Muscle of leg (tissue), 11 donors: Measurements from ENCODE around the gene KCTD16. TPM values are rescaled to one million over a fixed set of nuclear protein-coding genes. Genes with fewer than 3 reads are reported as not detected.

Experiments used
- DNase-seq: peaks from one replicate; pipeline ENCODE4 v3.0.0; 2013
- H3K27ac ChIP-seq: one replicate; pipeline ENCODE4 v1.5.1; 2013; ENCODE audit warnings: mild to moderate bottlenecking, low read length, control low read depth
- H3K27me3 ChIP-seq: one replicate; pipeline ENCODE4 v1.6.1; 2013; ENCODE audit warnings: low read length; ENCODE audit not compliant: control insufficient read depth, insufficient read depth
- H3K36me3 ChIP-seq: one replicate; pipeline ENCODE4 v1.6.1; 2013; ENCODE audit warnings: low read length; ENCODE audit not compliant: control insufficient read depth, insufficient read depth
- H3K4me1 ChIP-seq: one replicate; pipeline ENCODE4 v1.6.1; 2013; ENCODE audit warnings: low read length; ENCODE audit not compliant: control insufficient read depth, insufficient read depth
- H3K4me3 ChIP-seq: one replicate; pipeline ENCODE4 v1.5.1; 2013; ENCODE audit warnings: low read length, control low read depth
- H3K9me3 ChIP-seq: replicated peaks from 2 replicates; pipeline ENCODE4 v1.6.1; 2013; ENCODE audit warnings: low read depth, low read length; ENCODE audit not compliant: control insufficient read depth
- WGBS: methylation state at CpG from one replicate; pipeline ENCODE4 v1.1.5; 2013; ENCODE audit warnings: missing lambda C conversion rate; ENCODE audit not compliant: insufficient coverage; 5-methylcytosine and 5-hydroxymethylcytosine counted together
- polyA plus RNA-seq, 8 donors: library from polyadenylated mRNA; unstranded; fragments of 120-200 nt; gene quantifications; one replicate each; pipeline versions ENCODE4 v1.2.1 to v1.2.3, GENCODE V29; 2013; ENCODE audit warnings: inconsistent platforms in 1 of 8, low replicate concordance in 1 of 8; ENCODE audit not compliant: insufficient read length in 8 of 8, insufficient read depth in 1 of 8
- total RNA-seq: library from RNA; stranded (reverse); fragments of 120-200 nt; gene quantifications from one replicate; pipeline ENCODE4 v1.2.4, GENCODE V29; 2013

Gene KCTD16
- total and polyA plus RNA-seq, 9 donors: 0.04 to 0.16 (median 0.08) TPM

- no peaks in the 10 kb centered on the region for H3K9me3 ChIP-seq
Measured at GRCh38 chr5:144385597-144385996, 214.9 kb downstream of the KCTD16 start.

GRCh38 chr5:144386315-144386714 is 215.6 kb downstream of the KCTD16 start:
- Histone ChIP-seq H3K4me3 (no peak overlapping the region), H3K36me3 (no peaks in the 10 kb centered on the region), H3K4me1 (no peaks in the 10 kb centered on the region), H3K27ac (no peak overlapping the region), H3K27me3 (no peaks in the 10 kb centered on the region), H3K9me3 (no peaks in the 10 kb centered on the region)
- DNase-seq: no peak
- WGBS: no CpG with 5 or more reads among the region's 1 CpG

More at GRCh38 chr5:144385597-144385996, 214.9 kb downstream of the KCTD16 start:
- no peaks in the 10 kb centered on the region for H3K4me1 ChIP-seq
- no peaks in the 10 kb centered on the region for H3K36me3 ChIP-seq
- no CpG with 5 or more reads among the region's 1 CpG for WGBS
- no peak overlapping the region for H3K4me3 ChIP-seq
- no peak overlapping the region for H3K27ac ChIP-seq
- no peaks in the 10 kb centered on the region for H3K27me3 ChIP-seq
- no peak for DNase-seq

GRCh38 chr5:144390133-144390532 is 219.5 kb downstream of the KCTD16 start:
- Histone ChIP-seq H3K4me3 (no peak overlapping the region), H3K27me3 (no peaks in the 10 kb centered on the region), H3K36me3 (no peaks in the 10 kb centered on the region), H3K4me1 (no peaks in the 10 kb centered on the region), H3K27ac (no peak overlapping the region), H3K9me3 (no peaks in the 10 kb centered on the region)
- WGBS: no CpG with 5 or more reads among the region's 1 CpG
- DNase-seq: no peak

- Histone ChIP-seq H3K27me3 (no peaks in the 10 kb centered on the region), H3K4me1 (no peaks in the 10 kb centered on the region), H3K36me3 (no peaks in the 10 kb centered on the region), H3K4me3 (no peak overlapping the region), H3K9me3 (no peaks in the 10 kb centered on the region), H3K27ac (no peak overlapping the region)
- no CpG with 5 or more reads among the region's 2 CpGs for WGBS
- DNase-seq: no peak
Measured at GRCh38 chr5:144391044-144391443, 220.4 kb downstream of the KCTD16 start.

GRCh38 chr5:144393641-144394435 is 223.2 kb downstream of the KCTD16 start:
- no peaks in the 10 kb centered on the region for H3K9me3 ChIP-seq
- H3K36me3 ChIP-seq: no peaks in the 10 kb centered on the region
- WGBS: 51% methylated on average over 2 of the region's 4 CpGs
- no peak overlapping the region for H3K27ac ChIP-seq
- no peak overlapping the region for H3K4me3 ChIP-seq
- no peaks in the 10 kb centered on the region for H3K4me1 ChIP-seq
- H3K27me3 ChIP-seq: no peaks in the 10 kb centered on the region
- DNase-seq: no peak

- DNase-seq: no peak
- H3K4me1 ChIP-seq: no peaks in the 10 kb centered on the region
- H3K36me3 ChIP-seq: no peaks in the 10 kb centered on the region
- H3K9me3 ChIP-seq: no peaks in the 10 kb centered on the region
- no CpG with 5 or more reads among the region's 1 CpG for WGBS
- no peaks in the 10 kb centered on the region for H3K27me3 ChIP-seq
- no peak overlapping the region for H3K4me3 ChIP-seq
- no peak overlapping the region for H3K27ac ChIP-seq
Measured at GRCh38 chr5:144395704-144396103, 225.0 kb downstream of the KCTD16 start.

DNA sequence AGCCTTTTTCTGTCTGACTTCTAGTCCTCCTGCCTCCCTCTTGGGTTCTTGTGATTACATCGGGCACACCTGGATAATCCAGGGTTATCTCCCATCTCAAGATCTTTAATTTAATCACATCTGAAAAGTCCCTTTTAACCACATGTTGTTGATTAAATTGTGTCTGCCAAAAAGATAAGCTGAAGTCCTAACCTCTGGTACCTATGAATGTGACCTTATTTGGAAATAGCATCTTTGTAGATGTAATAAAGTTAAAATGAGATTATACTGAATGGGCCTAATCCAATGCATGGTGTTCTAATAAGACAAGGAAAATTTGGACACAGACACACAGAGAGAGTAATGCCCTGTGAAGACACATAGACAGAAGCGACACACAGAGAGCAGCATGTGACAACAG is 232.4 kb downstream of the KCTD16 start:
- H3K27ac ChIP-seq: no peak overlapping the region
- no peaks in the 10 kb centered on the region for H3K4me1 ChIP-seq
- 80% methylated on average over 1 of the region's 2 CpGs for WGBS
- DNase-seq: no peak
- no peaks in the 10 kb centered on the region for H3K27me3 ChIP-seq
- H3K36me3 ChIP-seq: no peaks in the 10 kb centered on the region
- H3K9me3 ChIP-seq: no peaks in the 10 kb centered on the region
- no peak overlapping the region for H3K4me3 ChIP-seq

GRCh38 chr5:144403817-144404420 is 233.2 kb downstream of the KCTD16 start:
- Histone ChIP-seq H3K27ac (no peak overlapping the region), H3K27me3 (no peaks in the 10 kb centered on the region), H3K4me3 (no peak overlapping the region), H3K9me3 (no peaks in the 10 kb centered on the region), H3K36me3 (no peaks in the 10 kb centered on the region), H3K4me1 (no peaks in the 10 kb centered on the region)
- no CpG with 5 or more reads among the region's 4 CpGs for WGBS
- no peak for DNase-seq

- Histone ChIP-seq H3K4me3 (no peak overlapping the region), H3K9me3 (no peaks in the 10 kb centered on the region), H3K27ac (no peak overlapping the region), H3K27me3 (no peaks in the 10 kb centered on the region), H3K36me3 (no peaks in the 10 kb centered on the region), H3K4me1 (no peaks in the 10 kb centered on the region)
- DNase-seq: no peak
- WGBS: no CpG with 5 or more reads among the region's 1 CpG
Measured at GRCh38 chr5:144404672-144405071, 234.0 kb downstream of the KCTD16 start.

GRCh38 chr5:144405991-144406390 is 235.3 kb downstream of the KCTD16 start:
- Histone ChIP-seq H3K4me3 (no peak overlapping the region), H3K36me3 (no peaks in the 10 kb centered on the region), H3K27me3 (no peaks in the 10 kb centered on the region), H3K9me3 (no peaks in the 10 kb centered on the region), H3K4me1 (no peaks in the 10 kb centered on the region), H3K27ac (no peak overlapping the region)
- no peak for DNase-seq
- WGBS: no CpG with 5 or more reads among the region's 3 CpGs
